Myometrial cell (primary cell): ENCODE results near the gene LGMN. TPM values are rescaled to one million over a fixed set of nuclear protein-coding genes. Genes with fewer than 3 reads are reported as not detected.

ENCODE experiments used
- total RNA-seq: library from RNA; depleted of rRNA; stranded (reverse); fragments of >200 nt; gene quantifications from 2 replicates; pipeline ENCODE4 v1.2.3, GENCODE V29; 2015

Gene LGMN
- total RNA-seq, result 17.5 and 19.3 TPM in 2 replicates

DNA sequence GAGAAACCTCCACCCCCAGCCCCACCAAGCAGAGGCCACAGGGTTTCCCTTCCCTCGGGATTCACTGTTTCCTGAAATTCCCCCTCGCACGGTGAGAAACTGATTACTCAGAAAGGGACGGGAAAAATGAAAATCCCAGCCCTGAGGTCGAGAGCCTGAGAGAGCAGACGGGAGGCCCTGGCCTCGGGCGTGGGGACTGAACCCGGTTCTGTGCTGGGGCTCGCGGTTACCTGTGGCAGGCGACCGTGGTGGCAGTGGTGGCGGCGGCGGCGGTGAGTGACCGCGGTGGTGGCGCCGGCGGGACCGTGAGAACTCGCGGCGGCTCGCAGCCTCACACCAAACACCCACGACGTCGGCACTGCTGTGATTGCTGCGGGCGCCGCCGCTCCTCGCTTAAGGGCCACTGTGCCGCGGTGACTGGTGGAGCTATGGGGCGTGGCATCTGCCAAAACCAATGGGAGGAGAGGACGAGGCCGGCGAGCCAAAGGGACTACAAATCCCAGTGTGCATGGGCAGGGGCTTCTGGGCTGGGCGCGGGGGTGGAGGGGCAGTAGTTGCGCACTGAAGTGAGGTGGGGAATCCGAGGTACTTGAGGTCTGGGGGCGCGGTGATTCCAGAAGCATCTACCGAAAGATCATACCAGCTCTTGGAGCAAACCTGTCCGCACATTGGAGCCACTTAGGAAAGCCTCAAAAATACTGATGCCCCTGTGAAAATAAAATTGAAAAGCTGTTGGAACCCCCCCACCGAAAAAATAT lies at the start of gene LGMN:
Gene LGMN, minus strand, starts transcription at position 369 of the 758 bp plus-strand sequence. CDS start 15,841 bp downstream, outside the sequence.

DNA sequence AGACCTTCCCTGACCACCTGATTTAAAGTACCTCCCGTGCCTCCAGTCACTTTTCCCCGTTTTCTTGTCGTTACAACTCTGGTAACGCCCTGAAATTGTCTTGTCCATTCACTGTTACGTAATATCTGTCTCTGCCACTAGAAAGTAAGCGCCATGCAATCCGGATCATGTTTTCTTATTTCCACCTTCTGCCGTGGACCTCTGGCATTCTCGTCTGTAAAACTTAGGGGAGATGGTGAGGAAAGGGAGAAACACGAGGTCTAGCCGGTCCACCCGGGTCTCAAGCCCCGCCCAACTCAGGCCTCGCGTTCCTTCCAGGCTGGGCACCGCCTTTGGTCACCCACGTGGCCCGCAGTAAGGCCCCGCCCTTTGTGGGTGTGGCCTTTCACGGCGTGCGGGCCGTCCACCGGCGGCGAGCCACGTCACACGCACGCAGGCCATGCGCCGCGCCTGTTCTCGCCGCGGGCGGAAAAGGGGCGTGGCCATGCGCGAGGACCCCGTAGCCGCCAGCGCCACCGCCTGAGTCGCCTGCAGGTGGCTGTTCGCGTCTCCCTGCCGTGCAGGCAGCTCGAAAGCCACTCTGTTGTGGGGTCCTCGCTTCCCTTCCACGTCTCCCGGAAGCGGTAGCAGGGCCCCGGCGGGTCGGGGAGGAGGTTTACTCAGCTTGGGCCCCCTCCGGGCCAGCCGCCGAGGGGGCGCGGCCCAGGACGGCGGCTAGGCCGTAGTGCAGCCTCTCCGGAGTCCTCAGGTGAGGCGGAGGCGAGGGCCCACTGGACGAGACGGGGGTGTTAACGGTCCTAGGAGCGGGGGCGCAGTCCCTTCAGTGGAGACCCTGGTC lies 45.5 kb upstream of the LGMN start, which contains the start of gene GOLGA5:
Gene GOLGA5, plus strand, starts transcription at position 597 of the 838 bp plus-strand sequence. CDS start 3,133 bp downstream, outside the sequence.

Other genes starting within 250 kb of the LGMN start
- gene RIN3, start 234.8 kb downstream of the LGMN start, total RNA-seq, result 0.53 and 2.0 TPM in 2 replicates
- gene GOLGA5, start 45.7 kb upstream of the LGMN start, total RNA-seq, result 35.2 and 55.8 TPM in 2 replicates
- not detected in 2 replicates for gene CHGA, start 174.5 kb upstream of the LGMN start, total RNA-seq